ENCODE results near the gene INAVA. TPM values are rescaled to one million over a fixed set of nuclear protein-coding genes. Genes with fewer than 3 reads are reported as not detected.
"Not testable (repeated sequence)": the region's sequence is repeated elsewhere in the genome, so short reads cannot be mapped to it uniquely, and the experiment has no call there.

INAVA gene
- total RNA-seq, 1 donor from 2014 or later, result 2.4 TPM

GRCh38 chr1:200929530-200930278 is 35.0 kb downstream of the INAVA start:
- Mint-ChIP-seq H3K4me3 (ENCODE audit: unreplicated experiment) (no peak overlapping the region), H3K27me3 (ENCODE audit: unreplicated experiment) (peaks cover 6% of the 10 kb centered on the region), H3K27ac (ENCODE audit: unreplicated experiment) (no peak overlapping the region), H3K4me1 (ENCODE audit: low read depth, unreplicated experiment) (no peaks in the 10 kb centered on the region), H3K9me3 (ENCODE audit: unreplicated experiment) (no peaks in the 10 kb centered on the region), H3K36me3 (ENCODE audit: unreplicated experiment) (no peaks in the 10 kb centered on the region)
- TF ChIP-seq, protein P1, sequence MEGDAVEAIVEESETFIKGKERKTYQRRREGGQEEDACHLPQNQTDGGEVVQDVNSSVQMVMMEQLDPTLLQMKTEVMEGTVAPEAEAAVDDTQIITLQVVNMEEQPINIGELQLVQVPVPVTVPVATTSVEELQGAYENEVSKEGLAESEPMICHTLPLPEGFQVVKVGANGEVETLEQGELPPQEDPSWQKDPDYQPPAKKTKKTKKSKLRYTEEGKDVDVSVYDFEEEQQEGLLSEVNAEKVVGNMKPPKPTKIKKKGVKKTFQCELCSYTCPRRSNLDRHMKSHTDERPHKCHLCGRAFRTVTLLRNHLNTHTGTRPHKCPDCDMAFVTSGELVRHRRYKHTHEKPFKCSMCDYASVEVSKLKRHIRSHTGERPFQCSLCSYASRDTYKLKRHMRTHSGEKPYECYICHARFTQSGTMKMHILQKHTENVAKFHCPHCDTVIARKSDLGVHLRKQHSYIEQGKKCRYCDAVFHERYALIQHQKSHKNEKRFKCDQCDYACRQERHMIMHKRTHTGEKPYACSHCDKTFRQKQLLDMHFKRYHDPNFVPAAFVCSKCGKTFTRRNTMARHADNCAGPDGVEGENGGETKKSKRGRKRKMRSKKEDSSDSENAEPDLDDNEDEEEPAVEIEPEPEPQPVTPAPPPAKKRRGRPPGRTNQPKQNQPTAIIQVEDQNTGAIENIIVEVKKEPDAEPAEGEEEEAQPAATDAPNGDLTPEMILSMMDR (IDR thresholded peaks at IDR 0.05; ENCODE audit: partially characterized antibody, unreplicated experiment), result no peak
- no peak for DNase-seq

- not testable (repeated sequence) for H3K27me3 Mint-ChIP-seq (ENCODE audit: unreplicated experiment); DNase-seq; H3K36me3 Mint-ChIP-seq (ENCODE audit: unreplicated experiment); H3K4me3 Mint-ChIP-seq (ENCODE audit: unreplicated experiment); H3K9me3 Mint-ChIP-seq (ENCODE audit: unreplicated experiment); H3K27ac Mint-ChIP-seq (ENCODE audit: unreplicated experiment); H3K4me1 Mint-ChIP-seq (ENCODE audit: low read depth, unreplicated experiment)
Measured at GRCh38 chr1:200930285-200930684, 35.6 kb downstream of the INAVA start.

- no peaks in the 10 kb centered on the region for H3K9me3 Mint-ChIP-seq (ENCODE audit: unreplicated experiment)
- no peaks in the 10 kb centered on the region for H3K4me1 Mint-ChIP-seq (ENCODE audit: low read depth, unreplicated experiment)
- no peaks in the 10 kb centered on the region for H3K36me3 Mint-ChIP-seq (ENCODE audit: unreplicated experiment)
- H3K4me3 Mint-ChIP-seq (ENCODE audit: unreplicated experiment), result no peak overlapping the region
- TF ChIP-seq, protein P1 (IDR thresholded peaks at IDR 0.05; ENCODE audit: partially characterized antibody, unreplicated experiment), result no peak
- no peak for DNase-seq
- H3K27me3 Mint-ChIP-seq (ENCODE audit: unreplicated experiment), result peaks cover 6% of the 10 kb centered on the region
- H3K27ac Mint-ChIP-seq (ENCODE audit: unreplicated experiment), result no peak overlapping the region
Measured at GRCh38 chr1:200931776-200932175, 37.1 kb downstream of the INAVA start.

GRCh38 chr1:200934676-200935245 is 40.1 kb downstream of the INAVA start:
- H3K9me3 Mint-ChIP-seq (ENCODE audit: unreplicated experiment), result no peaks in the 10 kb centered on the region
- H3K36me3 Mint-ChIP-seq (ENCODE audit: unreplicated experiment), result no peaks in the 10 kb centered on the region
- TF ChIP-seq, protein P1 (IDR thresholded peaks at IDR 0.05; ENCODE audit: partially characterized antibody, unreplicated experiment), result no peak
- DNase-seq, result no peak
- no peak overlapping the region for H3K4me3 Mint-ChIP-seq (ENCODE audit: unreplicated experiment)
- no peak overlapping the region for H3K27ac Mint-ChIP-seq (ENCODE audit: unreplicated experiment)
- peaks cover 2% of the 10 kb centered on the region for H3K27me3 Mint-ChIP-seq (ENCODE audit: unreplicated experiment)
- no peaks in the 10 kb centered on the region for H3K4me1 Mint-ChIP-seq (ENCODE audit: low read depth, unreplicated experiment)

GRCh38 chr1:200935286-200935962 is 40.7 kb downstream of the INAVA start:
- H3K4me1 Mint-ChIP-seq (ENCODE audit: low read depth, unreplicated experiment), result not testable (repeated sequence)

GRCh38 chr1:200938955-200939354 is 44.3 kb downstream of the INAVA start:
- H3K36me3 Mint-ChIP-seq (ENCODE audit: unreplicated experiment), result peaks cover 8% of the 10 kb centered on the region
- no peak overlapping the region for H3K27ac Mint-ChIP-seq (ENCODE audit: unreplicated experiment)
- no peaks in the 10 kb centered on the region for H3K27me3 Mint-ChIP-seq (ENCODE audit: unreplicated experiment)
- no peak overlapping the region for H3K4me3 Mint-ChIP-seq (ENCODE audit: unreplicated experiment)
- H3K9me3 Mint-ChIP-seq (ENCODE audit: unreplicated experiment), result peaks cover 4% of the 10 kb centered on the region
- H3K4me1 Mint-ChIP-seq (ENCODE audit: low read depth, unreplicated experiment), result no peaks in the 10 kb centered on the region
- TF ChIP-seq, protein P1 (IDR thresholded peaks at IDR 0.05; ENCODE audit: partially characterized antibody, unreplicated experiment), result no peak
- DNase-seq, result no peak

More at GRCh38 chr1:200935286-200935962, 40.7 kb downstream of the INAVA start:
- H3K4me3 Mint-ChIP-seq (ENCODE audit: unreplicated experiment); H3K9me3 Mint-ChIP-seq (ENCODE audit: unreplicated experiment); DNase-seq; H3K27me3 Mint-ChIP-seq (ENCODE audit: unreplicated experiment); H3K27ac Mint-ChIP-seq (ENCODE audit: unreplicated experiment); H3K36me3 Mint-ChIP-seq (ENCODE audit: unreplicated experiment): not testable (repeated sequence)
